HepG2 (cell line): ENCODE data around the gene CSF3R. TPM values are rescaled to one million over a fixed set of nuclear protein-coding genes. Genes with fewer than 3 reads are reported as not detected.

Experiments
- CBFB ChIP-seq: sonication (generic); formaldehyde crosslinking; IDR thresholded peaks from 2 replicates; pipeline ENCODE4 v1.4.0; 2020; ENCODE audit warnings: missing genetic modification reagents
- DNMT1 ChIP-seq: sonication (generic); formaldehyde crosslinking; IDR thresholded peaks from 2 replicates; pipeline ENCODE4 v1.5.1; 2020; ENCODE audit warnings: mild to moderate bottlenecking, missing genetic modification reagents
- EHMT2 ChIP-seq: fragments of 200-600 bp; sonication (generic); IDR thresholded peaks from 2 replicates; pipeline ENCODE4 v1.7.0; 2017; ENCODE audit warnings: antibody characterized with exemption, low read depth, low read length, borderline replicate concordance
- FOXP1 ChIP-seq, 2 experiments: fragments of 450-650 bp in 1 of 2; IDR thresholded peaks; 2 replicates each; pipeline ENCODE4 v1.6.1; 2017 to 2018; ENCODE audit warnings: antibody characterized with exemption in 1 of 2
- MAF1 ChIP-seq: sonication (generic); formaldehyde crosslinking; IDR thresholded peaks from 2 replicates; pipeline ENCODE4 v1.5.0; 2020; ENCODE audit warnings: missing genetic modification reagents, borderline replicate concordance
- PAF1 ChIP-seq: IDR thresholded peaks from 2 replicates; pipeline ENCODE4 v1.6.1; 2016; ENCODE audit warnings: missing genetic modification reagents, missing compliant biosample characterization
- ZFX ChIP-seq: sonication (generic); formaldehyde crosslinking; IDR thresholded peaks from 2 replicates; pipeline ENCODE4 v1.4.0; 2020; ENCODE audit warnings: mild to moderate bottlenecking, low read depth, missing genetic modification reagents, moderate library complexity
- ZKSCAN8 ChIP-seq: IDR thresholded peaks from 2 replicates; pipeline ENCODE4 v1.6.1; 2016; ENCODE audit warnings: borderline replicate concordance, missing genetic modification reagents, missing compliant biosample characterization
- ZMYM2 ChIP-seq: sonication (generic); formaldehyde crosslinking; IDR thresholded peaks from 2 replicates; pipeline ENCODE4 v1.8.0; 2022; ENCODE audit warnings: mild to moderate bottlenecking, missing genetic modification reagents
- ZNF180 ChIP-seq: sonication (generic); formaldehyde crosslinking; IDR thresholded peaks from 2 replicates; pipeline ENCODE4 v1.4.0; 2020; ENCODE audit warnings: low read depth, missing genetic modification reagents, borderline replicate concordance
- ZNF230 ChIP-seq: sonication (generic); formaldehyde crosslinking; IDR thresholded peaks from 2 replicates; pipeline ENCODE4 v1.4.0; 2020; ENCODE audit warnings: mild to moderate bottlenecking, missing genetic modification reagents
- ZNF292 ChIP-seq: sonication (generic); formaldehyde crosslinking; IDR thresholded peaks from 2 replicates; pipeline ENCODE4 v1.8.1; 2022; ENCODE audit warnings: mild to moderate bottlenecking, low read depth, missing genetic modification reagents, borderline replicate concordance
- ZNF33A ChIP-seq: sonication (generic); formaldehyde crosslinking; IDR thresholded peaks from 2 replicates; pipeline ENCODE4 v1.5.1; 2020; ENCODE audit warnings: missing genetic modification reagents, mild to moderate bottlenecking, moderate library complexity, borderline replicate concordance
- ZNF33B ChIP-seq: sonication (generic); formaldehyde crosslinking; IDR thresholded peaks from 2 replicates; pipeline ENCODE4 v1.5.1; 2020; ENCODE audit warnings: mild to moderate bottlenecking, missing genetic modification reagents
- ZNF879 ChIP-seq: sonication (generic); formaldehyde crosslinking; IDR thresholded peaks from 2 replicates; pipeline ENCODE4 v1.8.1; 2023; ENCODE audit warnings: missing genetic modification reagents
- polyA plus RNA-seq, 8 experiments: library from polyadenylated mRNA; depleted of rRNA in 3 of 8; stranded (reverse) in 7 of 8; unstranded in 1 of 8; fragments of >200 nt; fragmentation: Illumina TruSeq in 4 of 8; extraction: Trizol in 4 of 8; gene quantifications; 2 replicates each; pipeline versions ENCODE4 v1.2.1 to v1.2.3, GENCODE V29; 2011 to 2016; ENCODE audit warnings: low read depth in 4 of 8, missing spikeins in 1 of 8, mixed read lengths in 1 of 8; ENCODE audit not compliant: insufficient read depth in 1 of 8
- total RNA-seq, 5 experiments: library from RNA; depleted of rRNA; stranded (reverse); fragments of >200 nt; fragmentation: Illumina TruSeq; extraction: Trizol; gene quantifications; 2 replicates each; pipeline ENCODE4 v1.2.3, GENCODE V29; 2016; ENCODE audit warnings: low read depth in 1 of 5
- TF ChIP-seq, protein P1 (sequence below): sonication (generic); IDR thresholded peaks from 2 replicates; pipeline ENCODE4 v1.6.1; 2016; ENCODE audit warnings: low read depth, borderline replicate concordance
- TF ChIP-seq, protein P2 (sequence below): sonication (generic); formaldehyde crosslinking; IDR thresholded peaks from 2 replicates; pipeline ENCODE4 v1.5.0; 2020; ENCODE audit warnings: mild to moderate bottlenecking, missing genetic modification reagents, borderline replicate concordance
- TF ChIP-seq, protein P3 (sequence below): IDR thresholded peaks from 2 replicates; pipeline ENCODE4 v1.6.1; 2018; ENCODE audit warnings: missing genetic modification reagents

Gene CSF3R
- total and polyA plus RNA-seq, 2 of the 13 experiments (the other 11 are each of a cell fraction or from before 2014, with no cell fraction given), result 11.9 to 28.8 TPM

DNA sequence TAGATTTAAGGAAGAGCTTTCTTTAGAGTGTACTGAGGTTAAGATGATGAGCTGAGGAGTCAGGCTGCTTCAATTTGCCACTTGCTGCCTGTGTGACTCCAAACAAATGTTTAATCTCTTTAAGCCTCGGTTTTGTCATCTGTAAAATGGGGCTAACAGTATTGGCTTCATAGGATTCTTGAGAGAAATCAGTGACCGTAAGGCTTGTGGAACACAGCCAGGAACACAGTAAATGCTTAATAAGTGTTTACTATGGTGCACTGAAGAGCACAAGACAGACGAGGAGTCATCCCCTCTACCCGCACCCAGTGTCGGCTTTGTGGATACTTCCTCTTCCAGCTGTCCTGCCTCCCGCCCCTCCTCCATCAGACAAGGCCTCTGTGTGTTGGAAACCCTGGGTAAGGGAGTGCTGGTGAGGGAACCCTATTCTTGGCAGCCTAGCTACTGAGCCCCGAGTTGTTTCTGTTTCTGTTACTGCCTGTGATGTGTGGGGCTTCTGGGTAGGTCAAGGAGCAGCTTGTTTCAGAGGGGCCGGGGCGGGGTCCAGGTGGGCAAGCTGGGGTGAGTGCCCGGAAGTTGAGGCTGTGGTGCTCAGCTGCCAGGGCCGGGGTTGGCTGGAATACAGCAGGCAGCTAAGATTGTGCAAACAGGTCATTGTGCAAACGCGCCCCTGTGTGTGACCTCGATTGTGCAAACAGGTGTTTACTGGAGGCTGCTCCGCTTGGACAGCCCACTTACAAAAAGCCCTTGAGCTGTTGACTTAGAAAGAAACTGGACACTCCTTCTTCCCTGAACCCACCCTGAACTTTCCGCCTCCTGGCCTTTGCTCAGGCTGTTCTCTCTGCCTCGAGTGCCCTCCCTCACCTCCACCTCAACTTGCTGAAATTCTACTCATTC is 4.0 kb upstream of the CSF3R start (continued):
- TF ChIP-seq ZNF180 (CRISPR knock-in tag), result peak; percentile 83; the same call in 1 of the 2 replicates
- TF ChIP-seq ZNF879, result no peak
- TF ChIP-seq DNMT1 (CRISPR knock-in tag), result no peak
- TF ChIP-seq CBFB (CRISPR knock-in tag), result peak; percentile 92
- peak; percentile 89; the same call in 1 of the 2 replicates for TF ChIP-seq ZNF230 (CRISPR knock-in tag)
- TF ChIP-seq PAF1, result no peak
- TF ChIP-seq ZMYM2 (CRISPR knock-in tag), result 0 out of 2 replicates have a peak, but pooled peaks have one; percentile 30
- TF ChIP-seq, protein P1, sequence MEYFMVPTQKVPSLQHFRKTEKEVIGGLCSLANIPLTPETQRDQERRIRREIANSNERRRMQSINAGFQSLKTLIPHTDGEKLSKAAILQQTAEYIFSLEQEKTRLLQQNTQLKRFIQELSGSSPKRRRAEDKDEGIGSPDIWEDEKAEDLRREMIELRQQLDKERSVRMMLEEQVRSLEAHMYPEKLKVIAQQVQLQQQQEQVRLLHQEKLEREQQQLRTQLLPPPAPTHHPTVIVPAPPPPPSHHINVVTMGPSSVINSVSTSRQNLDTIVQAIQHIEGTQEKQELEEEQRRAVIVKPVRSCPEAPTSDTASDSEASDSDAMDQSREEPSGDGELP, result peak; percentile 98
- TF ChIP-seq ZNF33B, result no peak
- peak; percentile 97 for TF ChIP-seq FOXP1 (IDR thresholded peaks at IDR 0.05)
- TF ChIP-seq FOXP1 (CRISPR knock-in tag; IDR thresholded peaks at IDR 0.05), result peak; percentile 99
- TF ChIP-seq ZNF292 (CRISPR knock-in tag), result peak; percentile 94
- TF ChIP-seq, protein P2, sequence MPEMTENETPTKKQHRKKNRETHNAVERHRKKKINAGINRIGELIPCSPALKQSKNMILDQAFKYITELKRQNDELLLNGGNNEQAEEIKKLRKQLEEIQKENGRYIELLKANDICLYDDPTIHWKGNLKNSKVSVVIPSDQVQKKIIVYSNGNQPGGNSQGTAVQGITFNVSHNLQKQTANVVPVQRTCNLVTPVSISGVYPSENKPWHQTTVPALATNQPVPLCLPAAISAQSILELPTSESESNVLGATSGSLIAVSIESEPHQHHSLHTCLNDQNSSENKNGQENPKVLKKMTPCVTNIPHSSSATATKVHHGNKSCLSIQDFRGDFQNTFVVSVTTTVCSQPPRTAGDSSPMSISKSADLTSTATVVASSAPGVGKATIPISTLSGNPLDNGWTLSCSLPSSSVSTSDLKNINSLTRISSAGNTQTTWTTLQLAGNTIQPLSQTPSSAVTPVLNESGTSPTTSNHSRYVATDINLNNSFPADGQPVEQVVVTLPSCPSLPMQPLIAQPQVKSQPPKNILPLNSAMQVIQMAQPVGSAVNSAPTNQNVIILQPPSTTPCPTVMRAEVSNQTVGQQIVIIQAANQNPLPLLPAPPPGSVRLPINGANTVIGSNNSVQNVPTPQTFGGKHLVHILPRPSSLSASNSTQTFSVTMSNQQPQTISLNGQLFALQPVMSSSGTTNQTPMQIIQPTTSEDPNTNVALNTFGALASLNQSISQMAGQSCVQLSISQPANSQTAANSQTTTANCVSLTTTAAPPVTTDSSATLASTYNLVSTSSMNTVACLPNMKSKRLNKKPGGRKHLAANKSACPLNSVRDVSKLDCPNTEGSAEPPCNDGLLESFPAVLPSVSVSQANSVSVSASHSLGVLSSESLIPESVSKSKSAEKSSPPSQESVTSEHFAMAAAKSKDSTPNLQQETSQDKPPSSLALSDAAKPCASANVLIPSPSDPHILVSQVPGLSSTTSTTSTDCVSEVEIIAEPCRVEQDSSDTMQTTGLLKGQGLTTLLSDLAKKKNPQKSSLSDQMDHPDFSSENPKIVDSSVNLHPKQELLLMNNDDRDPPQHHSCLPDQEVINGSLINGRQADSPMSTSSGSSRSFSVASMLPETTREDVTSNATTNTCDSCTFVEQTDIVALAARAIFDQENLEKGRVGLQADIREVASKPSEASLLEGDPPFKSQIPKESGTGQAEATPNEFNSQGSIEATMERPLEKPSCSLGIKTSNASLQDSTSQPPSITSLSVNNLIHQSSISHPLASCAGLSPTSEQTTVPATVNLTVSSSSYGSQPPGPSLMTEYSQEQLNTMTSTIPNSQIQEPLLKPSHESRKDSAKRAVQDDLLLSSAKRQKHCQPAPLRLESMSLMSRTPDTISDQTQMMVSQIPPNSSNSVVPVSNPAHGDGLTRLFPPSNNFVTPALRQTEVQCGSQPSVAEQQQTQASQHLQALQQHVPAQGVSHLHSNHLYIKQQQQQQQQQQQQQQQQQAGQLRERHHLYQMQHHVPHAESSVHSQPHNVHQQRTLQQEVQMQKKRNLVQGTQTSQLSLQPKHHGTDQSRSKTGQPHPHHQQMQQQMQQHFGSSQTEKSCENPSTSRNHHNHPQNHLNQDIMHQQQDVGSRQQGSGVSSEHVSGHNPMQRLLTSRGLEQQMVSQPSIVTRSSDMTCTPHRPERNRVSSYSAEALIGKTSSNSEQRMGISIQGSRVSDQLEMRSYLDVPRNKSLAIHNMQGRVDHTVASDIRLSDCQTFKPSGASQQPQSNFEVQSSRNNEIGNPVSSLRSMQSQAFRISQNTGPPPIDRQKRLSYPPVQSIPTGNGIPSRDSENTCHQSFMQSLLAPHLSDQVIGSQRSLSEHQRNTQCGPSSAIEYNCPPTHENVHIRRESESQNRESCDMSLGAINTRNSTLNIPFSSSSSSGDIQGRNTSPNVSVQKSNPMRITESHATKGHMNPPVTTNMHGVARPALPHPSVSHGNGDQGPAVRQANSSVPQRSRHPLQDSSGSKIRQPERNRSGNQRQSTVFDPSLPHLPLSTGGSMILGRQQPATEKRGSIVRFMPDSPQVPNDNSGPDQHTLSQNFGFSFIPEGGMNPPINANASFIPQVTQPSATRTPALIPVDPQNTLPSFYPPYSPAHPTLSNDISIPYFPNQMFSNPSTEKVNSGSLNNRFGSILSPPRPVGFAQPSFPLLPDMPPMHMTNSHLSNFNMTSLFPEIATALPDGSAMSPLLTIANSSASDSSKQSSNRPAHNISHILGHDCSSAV (CRISPR knock-in tag), result 0 out of 2 replicates have a peak, but pooled peaks have one; percentile 61
- TF ChIP-seq ZNF33A (CRISPR knock-in tag), result no peak
- TF ChIP-seq ZFX (CRISPR knock-in tag), result peak; percentile 86
- peak; percentile 99 for TF ChIP-seq ZKSCAN8 (CRISPR knock-in tag)
- peak; percentile 91 for TF ChIP-seq MAF1 (CRISPR knock-in tag)
- TF ChIP-seq, protein P3, sequence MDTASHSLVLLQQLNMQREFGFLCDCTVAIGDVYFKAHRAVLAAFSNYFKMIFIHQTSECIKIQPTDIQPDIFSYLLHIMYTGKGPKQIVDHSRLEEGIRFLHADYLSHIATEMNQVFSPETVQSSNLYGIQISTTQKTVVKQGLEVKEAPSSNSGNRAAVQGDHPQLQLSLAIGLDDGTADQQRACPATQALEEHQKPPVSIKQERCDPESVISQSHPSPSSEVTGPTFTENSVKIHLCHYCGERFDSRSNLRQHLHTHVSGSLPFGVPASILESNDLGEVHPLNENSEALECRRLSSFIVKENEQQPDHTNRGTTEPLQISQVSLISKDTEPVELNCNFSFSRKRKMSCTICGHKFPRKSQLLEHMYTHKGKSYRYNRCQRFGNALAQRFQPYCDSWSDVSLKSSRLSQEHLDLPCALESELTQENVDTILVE (CRISPR knock-in tag), result peak; percentile 80; the same call in 1 of the 2 replicates
- TF ChIP-seq EHMT2, result no peak; the same call in 1 of the 2 replicates
